AG09319 (cell line): ENCODE data around the gene CAPZB.

Experiments
- DNase-seq: peaks from one replicate; pipeline ENCODE4 v3.0.0-alpha.2; 2010; ENCODE audit warnings: low read depth; ENCODE audit errors: extremely low read depth
- CTCF ChIP-seq: IDR thresholded peaks from 2 replicates; pipeline ENCODE4 v1.5.1; 2011; ENCODE audit warnings: low read depth, mild to moderate bottlenecking, inconsistent platforms, low read length, moderate library complexity

Gene CAPZB

DNA sequence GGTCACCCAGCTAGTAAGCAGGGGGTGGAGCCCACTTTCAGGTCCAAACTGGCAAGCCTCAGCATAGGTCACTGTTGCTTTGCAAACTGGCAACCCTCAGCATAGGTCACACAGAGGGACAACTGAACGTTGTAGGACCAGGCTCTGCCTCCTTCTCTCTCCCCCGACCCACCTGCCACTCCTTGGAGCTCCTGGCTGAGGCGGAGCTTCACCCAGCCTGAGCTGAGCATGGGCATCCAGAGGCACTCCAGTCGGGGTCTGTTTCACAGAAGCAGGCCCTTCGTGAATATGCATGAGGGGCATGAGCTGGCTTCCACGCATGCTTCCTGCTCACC is 24.2 kb downstream of the CAPZB start:
- no peak for TF ChIP-seq CTCF
- no peak for DNase-seq

GRCh38 chr1:19460535-19461219 is 24.7 kb downstream of the CAPZB start:
- no peak for TF ChIP-seq CTCF
- no peak for DNase-seq

- no peak for TF ChIP-seq CTCF
- DNase-seq, result no peak
These were observed 26.4 kb downstream of the CAPZB start for GRCh38 chr1:19458815-19459417.

- no peak for TF ChIP-seq CTCF
- DNase-seq, result no peak
These were observed 27.7 kb downstream of the CAPZB start for GRCh38 chr1:19457607-19458006.

DNA sequence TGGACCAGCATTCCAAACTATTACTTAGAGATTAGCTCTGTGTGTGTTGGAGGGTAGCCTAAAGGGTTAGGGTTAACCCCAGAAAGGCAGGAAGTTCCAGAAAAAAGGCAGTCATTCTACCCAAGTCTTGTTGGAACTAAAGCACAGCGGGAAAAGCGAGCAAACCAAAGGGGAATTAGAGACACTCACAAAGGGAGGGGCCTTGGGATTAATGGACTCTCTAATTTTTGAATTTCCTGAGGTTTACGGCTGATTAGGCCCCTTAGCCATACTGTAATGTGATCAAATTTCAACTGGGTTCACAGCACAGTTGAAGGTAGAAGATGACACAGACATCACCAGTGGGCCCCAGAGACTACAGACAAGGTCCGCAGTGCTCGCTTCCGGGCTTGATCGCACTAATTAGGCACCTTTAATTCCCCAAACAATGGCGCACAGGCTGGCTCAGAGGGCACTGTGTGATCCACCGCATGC is 28.3 kb downstream of the CAPZB start:
- DNase-seq, result no peak
- TF ChIP-seq CTCF, result no peak

GRCh38 chr1:19455353-19455752 is 30.0 kb downstream of the CAPZB start:
- DNase-seq, result no peak
- no peak for TF ChIP-seq CTCF

GRCh38 chr1:19454265-19455146 is 30.8 kb downstream of the CAPZB start:
- DNase-seq, result no peak
- TF ChIP-seq CTCF, result no peak
